ENCODE data around the gene AMY1B. TPM values are rescaled to one million over a fixed set of nuclear protein-coding genes. Genes with fewer than 3 reads are reported as not detected.
A peak's percentile ranks its signal among the peaks of the same experiment; 100 is the strongest.
"Not testable (repeated sequence)": the region's sequence is repeated elsewhere in the genome, so short reads cannot be mapped to it uniquely, and the experiment has no call there.

Gene AMY1B
- not detected for total RNA-seq
- long read RNA-seq = 0 reads

DNA sequence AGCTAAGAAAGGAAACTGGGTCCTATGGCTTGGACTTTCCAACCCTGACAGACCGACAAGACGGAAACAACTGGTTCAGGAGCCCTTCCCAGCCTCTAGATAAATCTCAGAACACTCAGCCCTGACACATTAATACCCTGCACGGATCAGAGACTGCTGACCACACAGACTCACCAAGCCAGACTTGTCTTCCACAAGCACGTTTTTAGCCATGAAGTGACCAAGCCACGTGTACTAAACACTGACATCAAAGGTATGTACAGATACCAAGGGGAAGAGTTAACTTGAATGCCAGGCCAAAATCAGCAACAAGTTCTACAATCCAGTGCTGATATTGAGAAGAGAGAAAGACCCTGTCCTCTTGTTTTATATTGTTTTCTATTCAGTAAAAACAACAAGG lies at the start of gene AMY1B:
Gene AMY1B, minus strand, starts transcription at position 101 of the 400 bp plus-strand sequence. CDS start 571 bp downstream, outside the sequence.
- intact Hi-C loops (cut with DNase I); H3K9me3 ChIP-seq; DNase-seq; ATAC-seq; H3K4me1 ChIP-seq; H3K36me3 ChIP-seq; H3K27ac ChIP-seq; H3K4me3 ChIP-seq; H3K27me3 ChIP-seq: not testable (repeated sequence)
- no CpG with 5 or more reads among the region's 5 CpGs for WGBS (ENCODE audit: insufficient coverage, low coverage, low lambda C conversion rate, missing lambda C conversion rate)

DNA sequence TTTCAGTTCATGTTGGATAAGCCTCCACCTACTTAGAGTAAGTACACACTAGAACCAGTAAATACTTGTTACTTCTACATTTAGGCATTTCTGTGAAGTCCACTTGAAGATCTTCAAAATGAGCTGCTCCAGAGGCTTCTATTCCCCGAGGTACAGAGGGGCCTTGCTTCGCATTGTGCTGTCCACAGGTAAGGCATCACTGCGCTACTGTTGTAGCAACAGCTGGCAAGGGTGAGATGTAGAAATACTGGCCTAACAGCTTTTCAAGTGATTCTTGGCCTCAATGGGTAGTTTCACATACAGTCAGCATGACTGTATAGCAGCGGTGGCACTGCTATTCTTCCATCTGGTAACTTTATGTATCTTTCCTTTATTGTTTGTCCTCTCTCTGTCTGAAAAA lies 49.0 kb upstream of the AMY1B start:
- DNase-seq; ATAC-seq; H3K9me3 ChIP-seq; H3K4me1 ChIP-seq; H3K4me3 ChIP-seq; H3K27ac ChIP-seq; H3K36me3 ChIP-seq; intact Hi-C loops (cut with DNase I); H3K27me3 ChIP-seq: not testable (repeated sequence)
- no CpG with 5 or more reads among the region's 4 CpGs for WGBS (ENCODE audit: insufficient coverage, low coverage, low lambda C conversion rate, missing lambda C conversion rate)

DNA sequence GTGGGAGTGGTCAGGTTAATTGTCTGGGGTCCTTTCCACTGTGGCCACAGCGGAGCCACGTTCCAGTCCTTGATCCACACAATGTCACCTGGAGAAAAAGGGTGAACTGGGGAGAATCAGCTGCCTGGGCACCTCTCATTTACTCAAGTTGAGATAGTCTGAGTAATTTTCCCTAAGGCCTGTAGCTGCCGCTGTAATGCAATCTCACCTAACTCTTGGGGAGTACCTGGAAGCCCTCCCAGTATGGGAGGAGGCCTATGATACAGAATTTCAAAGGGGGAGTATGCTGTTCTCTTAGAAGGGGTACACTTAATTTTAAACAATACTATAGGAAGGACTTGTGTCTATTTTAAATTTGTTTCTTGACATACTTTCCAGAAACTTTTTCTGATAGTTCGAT lies 48.4 kb upstream of the AMY1B start:
- H3K27me3 ChIP-seq; intact Hi-C loops (cut with DNase I); H3K27ac ChIP-seq; H3K36me3 ChIP-seq; ATAC-seq; H3K4me3 ChIP-seq; H3K4me1 ChIP-seq; H3K9me3 ChIP-seq; DNase-seq: not testable (repeated sequence)
- no CpG with 5 or more reads among the region's 4 CpGs for WGBS (ENCODE audit: insufficient coverage, low coverage, low lambda C conversion rate, missing lambda C conversion rate)

DNA sequence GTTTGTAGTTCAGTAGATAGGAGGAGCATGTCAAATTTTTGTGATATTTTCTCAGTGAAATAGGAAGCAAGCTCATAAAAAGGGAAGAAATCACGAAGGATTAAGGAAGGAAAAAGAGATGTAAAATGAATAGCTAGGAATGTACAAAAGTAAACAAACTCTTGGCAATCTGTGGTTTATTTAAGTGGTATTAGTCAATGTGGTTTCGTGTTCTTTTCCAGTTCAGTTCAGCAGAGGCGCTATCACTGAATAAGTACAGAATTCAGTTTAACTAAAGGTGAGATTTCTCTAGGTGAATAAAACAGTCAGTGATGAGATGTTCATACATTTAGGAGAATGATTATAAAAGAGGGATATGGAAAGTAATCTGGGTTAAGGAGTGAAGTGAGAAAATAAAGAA lies 42.0 kb upstream of the AMY1B start:
- ATAC-seq; H3K4me1 ChIP-seq; H3K9me3 ChIP-seq; H3K27me3 ChIP-seq; H3K36me3 ChIP-seq; H3K27ac ChIP-seq; H3K4me3 ChIP-seq; intact Hi-C loops (cut with DNase I); DNase-seq: not testable (repeated sequence)
- no CpG with 5 or more reads among the region's 3 CpGs for WGBS (ENCODE audit: insufficient coverage, low coverage, low lambda C conversion rate, missing lambda C conversion rate)

DNA sequence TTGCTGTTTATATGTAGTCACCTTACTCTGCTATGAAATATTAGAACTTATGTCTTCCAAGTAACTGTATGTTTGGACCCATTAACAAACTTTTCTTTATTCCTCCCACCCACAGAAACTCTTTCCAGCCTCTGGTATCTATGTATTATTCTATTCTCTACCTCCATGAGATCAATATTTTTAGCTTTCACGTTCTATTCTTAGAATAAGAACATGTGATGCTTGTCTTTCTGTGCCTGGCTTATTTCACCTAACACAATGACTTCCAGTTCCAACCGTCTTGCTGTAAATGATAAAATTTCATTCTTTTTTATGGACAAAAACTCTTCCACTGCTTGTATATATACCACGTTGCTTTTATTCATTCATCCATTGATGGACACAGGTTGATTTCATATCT lies 39.3 kb upstream of the AMY1B start:
- H3K27ac ChIP-seq; intact Hi-C loops (cut with DNase I); H3K4me3 ChIP-seq; ATAC-seq; H3K27me3 ChIP-seq; DNase-seq; H3K9me3 ChIP-seq; H3K36me3 ChIP-seq; H3K4me1 ChIP-seq: not testable (repeated sequence)
- no CpG with 5 or more reads among the region's 3 CpGs for WGBS (ENCODE audit: insufficient coverage, low coverage, low lambda C conversion rate, missing lambda C conversion rate)

DNA sequence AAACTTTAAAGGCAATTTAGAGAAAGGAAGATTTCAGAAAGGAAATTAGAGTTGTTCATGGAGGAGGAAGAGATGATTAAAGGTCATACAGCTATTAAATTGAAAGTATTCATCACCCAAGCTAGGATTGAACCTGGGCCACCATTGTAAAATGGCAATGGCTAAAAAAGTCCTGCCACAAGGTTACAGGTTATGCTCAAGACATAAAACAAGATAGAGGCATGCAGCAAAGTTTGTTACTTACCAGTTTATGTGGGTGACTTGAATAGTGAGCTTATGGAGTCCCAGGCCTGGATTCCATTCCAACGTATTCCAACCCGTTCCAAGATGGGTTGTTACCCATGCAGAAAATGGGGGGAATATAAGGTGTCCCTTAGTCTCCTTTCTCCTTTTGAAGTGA lies 25.5 kb upstream of the AMY1B start:
- H3K27me3 ChIP-seq; H3K9me3 ChIP-seq; H3K27ac ChIP-seq; H3K4me1 ChIP-seq; DNase-seq; H3K4me3 ChIP-seq; ATAC-seq; intact Hi-C loops (cut with DNase I); H3K36me3 ChIP-seq: not testable (repeated sequence)
- no CpG with 5 or more reads among the region's 2 CpGs for WGBS (ENCODE audit: insufficient coverage, low coverage, low lambda C conversion rate, missing lambda C conversion rate)

DNA sequence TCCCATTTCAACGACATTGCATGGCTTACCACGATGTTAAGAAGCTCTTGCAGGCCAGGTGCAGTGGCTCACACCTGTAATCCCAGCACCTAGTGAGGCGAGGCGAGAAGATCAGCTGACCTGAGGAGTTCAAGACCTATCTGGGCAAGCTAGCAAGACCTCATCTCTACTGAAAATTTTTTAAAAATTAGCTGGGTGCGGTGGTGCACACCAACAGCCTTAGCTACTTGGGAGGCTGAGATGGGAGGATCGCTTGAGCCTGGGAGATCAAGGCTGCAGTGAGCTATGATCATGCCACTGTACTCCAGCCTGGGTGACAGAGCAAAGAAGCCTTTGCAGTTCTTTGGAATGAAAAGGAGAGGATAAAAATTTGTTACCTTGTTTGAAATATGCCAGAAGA lies 21.4 kb upstream of the AMY1B start:
- 57% methylated on average over 4 of the region's 6 CpGs for WGBS (ENCODE audit: insufficient coverage, low coverage, low lambda C conversion rate, missing lambda C conversion rate)
- not testable (repeated sequence) for ATAC-seq

DNA sequence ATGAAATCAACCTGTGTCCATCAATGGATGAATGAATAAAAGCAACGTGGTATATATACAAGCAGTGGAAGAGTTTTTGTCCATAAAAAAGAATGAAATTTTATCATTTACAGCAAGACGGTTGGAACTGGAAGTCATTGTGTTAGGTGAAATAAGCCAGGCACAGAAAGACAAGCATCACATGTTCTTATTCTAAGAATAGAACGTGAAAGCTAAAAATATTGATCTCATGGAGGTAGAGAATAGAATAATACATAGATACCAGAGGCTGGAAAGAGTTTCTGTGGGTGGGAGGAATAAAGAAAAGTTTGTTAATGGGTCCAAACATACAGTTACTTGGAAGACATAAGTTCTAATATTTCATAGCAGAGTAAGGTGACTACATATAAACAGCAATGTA lies 14.4 kb upstream of the AMY1B start:
- ATAC-seq; H3K4me3 ChIP-seq; intact Hi-C loops (cut with DNase I); H3K9me3 ChIP-seq; H3K36me3 ChIP-seq; H3K4me1 ChIP-seq; H3K27ac ChIP-seq; DNase-seq; H3K27me3 ChIP-seq: not testable (repeated sequence)
- WGBS (ENCODE audit: insufficient coverage, low coverage, low lambda C conversion rate, missing lambda C conversion rate) = no CpG with 5 or more reads among the region's 3 CpGs

More for the DNA sequence above, 21.4 kb upstream of the AMY1B start:
- H3K4me1 ChIP-seq; intact Hi-C loops (cut with DNase I); H3K4me3 ChIP-seq; H3K27me3 ChIP-seq; H3K27ac ChIP-seq; H3K9me3 ChIP-seq; H3K36me3 ChIP-seq: not testable (repeated sequence)
- DNase-seq = peak in 2 of 3 donors; percentile 2 to 3

DNA sequence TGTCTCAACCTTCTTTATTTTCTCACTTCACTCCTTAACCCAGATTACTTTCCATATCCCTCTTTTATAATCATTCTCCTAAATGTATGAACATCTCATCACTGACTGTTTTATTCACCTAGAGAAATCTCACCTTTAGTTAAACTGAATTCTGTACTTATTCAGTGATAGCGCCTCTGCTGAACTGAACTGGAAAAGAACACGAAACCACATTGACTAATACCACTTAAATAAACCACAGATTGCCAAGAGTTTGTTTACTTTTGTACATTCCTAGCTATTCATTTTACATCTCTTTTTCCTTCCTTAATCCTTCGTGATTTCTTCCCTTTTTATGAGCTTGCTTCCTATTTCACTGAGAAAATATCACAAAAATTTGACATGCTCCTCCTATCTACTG lies 11.7 kb upstream of the AMY1B start:
- H3K36me3 ChIP-seq; intact Hi-C loops (cut with DNase I): not testable (repeated sequence)

DNA sequence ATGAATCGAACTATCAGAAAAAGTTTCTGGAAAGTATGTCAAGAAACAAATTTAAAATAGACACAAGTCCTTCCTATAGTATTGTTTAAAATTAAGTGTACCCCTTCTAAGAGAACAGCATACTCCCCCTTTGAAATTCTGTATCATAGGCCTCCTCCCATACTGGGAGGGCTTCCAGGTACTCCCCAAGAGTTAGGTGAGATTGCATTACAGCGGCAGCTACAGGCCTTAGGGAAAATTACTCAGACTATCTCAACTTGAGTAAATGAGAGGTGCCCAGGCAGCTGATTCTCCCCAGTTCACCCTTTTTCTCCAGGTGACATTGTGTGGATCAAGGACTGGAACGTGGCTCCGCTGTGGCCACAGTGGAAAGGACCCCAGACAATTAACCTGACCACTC lies 5.2 kb upstream of the AMY1B start:
- H3K27me3 ChIP-seq; intact Hi-C loops (cut with DNase I); H3K27ac ChIP-seq; H3K9me3 ChIP-seq; H3K4me3 ChIP-seq; ATAC-seq; H3K36me3 ChIP-seq; H3K4me1 ChIP-seq; DNase-seq: not testable (repeated sequence)
- WGBS (ENCODE audit: insufficient coverage, low coverage, low lambda C conversion rate, missing lambda C conversion rate) = no CpG with 5 or more reads among the region's 4 CpGs

More for the DNA sequence above, 11.7 kb upstream of the AMY1B start:
- not testable (repeated sequence) for ATAC-seq, H3K27ac ChIP-seq, H3K9me3 ChIP-seq, H3K27me3 ChIP-seq, DNase-seq, H3K4me1 ChIP-seq, H3K4me3 ChIP-seq
- no CpG with 5 or more reads among the region's 3 CpGs for WGBS (ENCODE audit: insufficient coverage, low coverage, low lambda C conversion rate, missing lambda C conversion rate)

DNA sequence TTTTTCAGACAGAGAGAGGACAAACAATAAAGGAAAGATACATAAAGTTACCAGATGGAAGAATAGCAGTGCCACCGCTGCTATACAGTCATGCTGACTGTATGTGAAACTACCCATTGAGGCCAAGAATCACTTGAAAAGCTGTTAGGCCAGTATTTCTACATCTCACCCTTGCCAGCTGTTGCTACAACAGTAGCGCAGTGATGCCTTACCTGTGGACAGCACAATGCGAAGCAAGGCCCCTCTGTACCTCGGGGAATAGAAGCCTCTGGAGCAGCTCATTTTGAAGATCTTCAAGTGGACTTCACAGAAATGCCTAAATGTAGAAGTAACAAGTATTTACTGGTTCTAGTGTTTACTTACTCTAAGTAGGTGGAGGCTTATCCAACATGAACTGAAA lies 4.7 kb upstream of the AMY1B start:
- H3K4me1 ChIP-seq; intact Hi-C loops (cut with DNase I); ATAC-seq; DNase-seq; H3K9me3 ChIP-seq; H3K36me3 ChIP-seq; H3K4me3 ChIP-seq; H3K27me3 ChIP-seq; H3K27ac ChIP-seq: not testable (repeated sequence)
- WGBS (ENCODE audit: insufficient coverage, low coverage, low lambda C conversion rate, missing lambda C conversion rate) = no CpG with 5 or more reads among the region's 4 CpGs

DNA sequence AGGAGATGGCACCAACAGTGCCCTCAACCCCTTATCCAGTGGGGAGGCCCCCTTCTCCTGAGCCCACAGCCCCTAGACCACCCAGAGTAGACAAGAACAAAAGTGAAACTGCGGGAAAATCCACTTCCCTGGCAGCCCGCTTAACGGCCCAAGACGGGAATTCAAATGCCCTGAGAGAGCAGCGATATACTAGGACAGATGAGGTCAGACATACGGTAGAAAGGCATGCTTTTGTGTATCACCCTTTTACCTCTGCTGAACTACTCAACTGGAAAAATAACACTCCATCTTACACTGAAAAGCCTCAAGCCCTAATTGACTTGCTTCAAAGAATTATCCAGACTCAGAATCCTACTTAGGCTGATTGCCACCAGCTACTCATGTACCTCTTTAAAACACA lies 1.4 kb upstream of the AMY1B start:
- intact Hi-C loops (cut with DNase I); H3K9me3 ChIP-seq; ATAC-seq; H3K27me3 ChIP-seq; DNase-seq; H3K4me3 ChIP-seq; H3K27ac ChIP-seq; H3K4me1 ChIP-seq; H3K36me3 ChIP-seq: not testable (repeated sequence)
- WGBS (ENCODE audit: insufficient coverage, low coverage, low lambda C conversion rate, missing lambda C conversion rate) = no CpG with 5 or more reads among the region's 6 CpGs
